Esophagus squamous epithelium (tissue), 5 donors: ENCODE measurements around the gene PDF. TPM values are rescaled to one million over a fixed set of nuclear protein-coding genes. Genes with fewer than 3 reads are reported as not detected.

Experiments used
- DNase-seq: peaks from one replicate; lab custom pipeline; 2025; lab: John Stamatoyannopoulos, UW
- H3K27ac ChIP-seq, 4 donors: fragments of 200-600 bp; sonication (generic); one replicate each; pipeline ENCODE4 v1.5.1; 2016 to 2019; ENCODE audit warnings: mild to moderate bottlenecking in 1 of 4
- H3K27me3 ChIP-seq, 4 donors: fragments of 200-600 bp; sonication (generic); 1 replicate in 3 of 4; 2 replicates in 1 of 4; pipeline versions ENCODE4 v1.5.1 to v1.6.0; 2017 to 2021; ENCODE audit warnings: antibody characterized with exemption in 1 of 4
- H3K36me3 ChIP-seq, 3 donors: fragments of 200-600 bp; sonication (generic); one replicate each; pipeline ENCODE4 v1.5.1; 2016 to 2019
- H3K4me1 ChIP-seq, 3 donors: fragments of 200-600 bp; sonication (generic); one replicate each; pipeline ENCODE4 v1.5.1; 2017 to 2019
- H3K4me3 ChIP-seq, 4 donors: fragments of 200-600 bp; sonication (generic); 1 replicate in 3 of 4; 2 replicates in 1 of 4; pipeline ENCODE4 v1.5.1; 2016 to 2019; ENCODE audit warnings: mild to moderate bottlenecking in 2 of 4, moderate library complexity in 1 of 4
- H3K9me3 ChIP-seq, 3 donors: fragments of 200-600 bp; sonication (generic); one replicate each; pipeline ENCODE4 v1.5.1; 2016 to 2019
- CTCF ChIP-seq, 6 experiments: fragments of 450-650 bp in 4 of 6; fragments of 200-600 bp in 2 of 6; sonication (generic) in 2 of 6; IDR thresholded peaks; one replicate each; pipeline ENCODE4 v1.5.1; 2016 to 2019; ENCODE audit warnings: antibody characterized with exemption in 6 of 6, mild to moderate bottlenecking in 4 of 6, moderate library complexity in 4 of 6
- POLR2A ChIP-seq, 4 donors: fragments of 450-650 bp; IDR thresholded peaks; one replicate each; pipeline ENCODE4 v1.6.1; 2017; ENCODE audit warnings: antibody characterized with exemption in 4 of 4, mild to moderate bottlenecking in 4 of 4, moderate library complexity in 3 of 4
- WGBS, 2 donors: methylation state at CpG; one replicate each; pipeline ENCODE4 v1.1.5; 2018; 5-methylcytosine and 5-hydroxymethylcytosine counted together
- intact Hi-C: fragments of 100-400 bp; cut with DNase I; formaldehyde crosslinking; loops from one replicate; pipeline ENCODE4 v1.15.0; 2022
- total RNA-seq, 4 donors: library from RNA; depleted of rRNA; stranded (reverse); fragments of >200 nt; gene quantifications; one replicate each; pipeline ENCODE4 v1.1.0, GENCODE V29; 2016
- donor health status: DM: yes; HTN: yes; CAD: no.

PDF gene
- total RNA-seq, 4 donors from 2014 or later: 14.3 to 21.8 (median 21.4) TPM

GRCh38 chr16:69307856-69308255 lies 22.5 kb downstream of the PDF start:
- Histone ChIP-seq H3K27me3 (no peaks in the 10 kb centered on the region), H3K27ac (no peak overlapping the region), H3K36me3 (peaks cover 0 to 36% (median 0%) of the 10 kb centered on the region in 3 donors), H3K4me1 (peaks cover 5 to 18% (median 11%) of the 10 kb centered on the region in 3 donors), H3K4me3 (no peak overlapping the region), H3K9me3 (no peaks in the 10 kb centered on the region)
- DNase-seq: no peak
- 78 to 97% methylated on average over 2 of the region's 2 CpGs for WGBS, 2 donors
- intact Hi-C loops: no loop called here
- TF ChIP-seq POLR2A (IDR thresholded peaks at IDR 0.05) (no peak), CTCF (IDR thresholded peaks at IDR 0.05) (no peak)

GRCh38 chr16:69307091-69307490 lies 23.3 kb downstream of the PDF start:
- intact Hi-C loops: no loop called here
- H3K27ac ChIP-seq: no peak overlapping the region
- no peak for DNase-seq
- H3K9me3 ChIP-seq: no peaks in the 10 kb centered on the region
- peaks cover 0 to 42% (median 0%) of the 10 kb centered on the region in 3 donors for H3K36me3 ChIP-seq
- WGBS, 2 donors: 83 to 85% methylated on average over 1 of the region's 1 CpG
- peaks cover 3 to 11% (median 5%) of the 10 kb centered on the region in 3 donors for H3K4me1 ChIP-seq
- no peak overlapping the region for H3K4me3 ChIP-seq
- TF ChIP-seq CTCF (IDR thresholded peaks at IDR 0.05): no peak
- TF ChIP-seq POLR2A (IDR thresholded peaks at IDR 0.05): no peak
- no peaks in the 10 kb centered on the region for H3K27me3 ChIP-seq

- intact Hi-C loops: no loop called here
Observed at GRCh38 chr16:69306031-69306430, 24.4 kb downstream of the PDF start.

GRCh38 chr16:69302301-69302700 lies 28.1 kb downstream of the PDF start:
- TF ChIP-seq POLR2A (IDR thresholded peaks at IDR 0.05): no peak
- TF ChIP-seq CTCF (IDR thresholded peaks at IDR 0.05): no peak
- no peaks in the 10 kb centered on the region for H3K27me3 ChIP-seq
- intact Hi-C loops: no loop called here
- 90 to 93% methylated on average over 4 of the region's 4 CpGs for WGBS, 2 donors
- no peak overlapping the region for H3K4me3 ChIP-seq
- peaks cover 0 to 6% (median 0%) of the 10 kb centered on the region in 3 donors for H3K4me1 ChIP-seq
- H3K9me3 ChIP-seq: no peaks in the 10 kb centered on the region
- no peak for DNase-seq
- no peak overlapping the region for H3K27ac ChIP-seq
- H3K36me3 ChIP-seq: peaks cover 0 to 82% (median 0%) of the 10 kb centered on the region in 3 donors

More at GRCh38 chr16:69306031-69306430, 24.4 kb downstream of the PDF start:
- TF ChIP-seq CTCF (IDR thresholded peaks at IDR 0.05) (no peak), POLR2A (IDR thresholded peaks at IDR 0.05) (no peak)
- Histone ChIP-seq H3K36me3 (peaks cover 0 to 52% (median 0%) of the 10 kb centered on the region in 3 donors), H3K27me3 (no peaks in the 10 kb centered on the region), H3K4me1 (peaks cover 3 to 7% (median 5%) of the 10 kb centered on the region in 3 donors), H3K9me3 (no peaks in the 10 kb centered on the region), H3K4me3 (no peak overlapping the region), H3K27ac (no peak overlapping the region)
- 68 to 80% methylated on average over 1 of the region's 1 CpG for WGBS, 2 donors
- no peak for DNase-seq

- 87 to 94% methylated on average over 4 of the region's 4 CpGs for WGBS, 2 donors
Observed at GRCh38 chr16:69301861-69302260, 28.5 kb downstream of the PDF start.

More at GRCh38 chr16:69301861-69302260, 28.5 kb downstream of the PDF start:
- TF ChIP-seq POLR2A (IDR thresholded peaks at IDR 0.05): no peak
- TF ChIP-seq CTCF (IDR thresholded peaks at IDR 0.05): no peak
- Histone ChIP-seq H3K27me3 (no peaks in the 10 kb centered on the region), H3K36me3 (peaks cover 0 to 78% (median 0%) of the 10 kb centered on the region in 3 donors), H3K27ac (no peak overlapping the region), H3K4me1 (peaks cover 0 to 6% (median 0%) of the 10 kb centered on the region in 3 donors), H3K9me3 (no peaks in the 10 kb centered on the region), H3K4me3 (no peak overlapping the region)
- DNase-seq: no peak
- intact Hi-C loops: no loop called here
